HEK293 (cell line): ENCODE results near the gene HPSE2.

Experiments
- ZNF473 ChIP-seq: fragments of 450-650 bp; formaldehyde crosslinking; IDR thresholded peaks from 2 replicates; pipeline ENCODE4 v1.5.1; 2017; ENCODE audit warnings: missing biosample characterization, missing genetic modification characterization
- ZNF843 ChIP-seq: fragments of 450-650 bp; formaldehyde crosslinking; IDR thresholded peaks from 2 replicates; pipeline ENCODE4 v1.5.1; 2016; ENCODE audit warnings: missing biosample characterization, missing genetic modification characterization
- TF ChIP-seq, protein P1 (sequence below): fragments of 450-650 bp; formaldehyde crosslinking; IDR thresholded peaks from 2 replicates; pipeline ENCODE4 v1.5.1; 2017; ENCODE audit warnings: missing biosample characterization, mild to moderate bottlenecking, missing genetic modification characterization, moderate library complexity
- TF ChIP-seq, protein P2 (sequence below): fragments of 450-650 bp; formaldehyde crosslinking; IDR thresholded peaks from 2 replicates; pipeline ENCODE4 v1.5.1; 2016; ENCODE audit warnings: missing biosample characterization, missing genetic modification characterization

DNA sequence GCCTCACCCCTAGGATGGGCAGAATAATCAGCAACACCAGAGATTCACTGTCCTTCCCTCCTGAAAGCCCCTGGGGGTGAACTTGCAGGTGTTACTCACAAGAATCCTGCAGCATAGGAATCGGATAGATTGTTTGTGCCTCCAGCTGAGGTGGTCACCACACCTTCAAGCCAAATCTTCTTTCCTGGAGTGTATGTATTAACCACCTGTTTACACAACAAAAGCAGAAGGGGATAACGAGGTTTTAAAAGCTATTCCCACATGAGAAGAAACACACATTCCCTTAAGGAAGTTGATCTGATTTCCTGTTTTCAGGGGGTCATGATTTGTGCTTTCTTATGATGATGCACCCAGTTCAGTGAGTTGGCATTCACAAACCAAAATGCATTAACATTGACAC, 615.1 kb downstream of the HPSE2 start:
- TF ChIP-seq, protein P1, sequence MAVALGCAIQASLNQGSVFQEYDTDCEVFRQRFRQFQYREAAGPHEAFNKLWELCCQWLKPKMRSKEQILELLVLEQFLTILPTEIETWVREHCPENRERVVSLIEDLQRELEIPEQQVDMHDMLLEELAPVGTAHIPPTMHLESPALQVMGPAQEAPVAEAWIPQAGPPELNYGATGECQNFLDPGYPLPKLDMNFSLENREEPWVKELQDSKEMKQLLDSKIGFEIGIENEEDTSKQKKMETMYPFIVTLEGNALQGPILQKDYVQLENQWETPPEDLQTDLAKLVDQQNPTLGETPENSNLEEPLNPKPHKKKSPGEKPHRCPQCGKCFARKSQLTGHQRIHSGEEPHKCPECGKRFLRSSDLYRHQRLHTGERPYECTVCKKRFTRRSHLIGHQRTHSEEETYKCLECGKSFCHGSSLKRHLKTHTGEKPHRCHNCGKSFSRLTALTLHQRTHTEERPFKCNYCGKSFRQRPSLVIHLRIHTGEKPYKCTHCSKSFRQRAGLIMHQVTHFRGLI (tag by site-specific recombination), result no peak
- TF ChIP-seq, protein P2, sequence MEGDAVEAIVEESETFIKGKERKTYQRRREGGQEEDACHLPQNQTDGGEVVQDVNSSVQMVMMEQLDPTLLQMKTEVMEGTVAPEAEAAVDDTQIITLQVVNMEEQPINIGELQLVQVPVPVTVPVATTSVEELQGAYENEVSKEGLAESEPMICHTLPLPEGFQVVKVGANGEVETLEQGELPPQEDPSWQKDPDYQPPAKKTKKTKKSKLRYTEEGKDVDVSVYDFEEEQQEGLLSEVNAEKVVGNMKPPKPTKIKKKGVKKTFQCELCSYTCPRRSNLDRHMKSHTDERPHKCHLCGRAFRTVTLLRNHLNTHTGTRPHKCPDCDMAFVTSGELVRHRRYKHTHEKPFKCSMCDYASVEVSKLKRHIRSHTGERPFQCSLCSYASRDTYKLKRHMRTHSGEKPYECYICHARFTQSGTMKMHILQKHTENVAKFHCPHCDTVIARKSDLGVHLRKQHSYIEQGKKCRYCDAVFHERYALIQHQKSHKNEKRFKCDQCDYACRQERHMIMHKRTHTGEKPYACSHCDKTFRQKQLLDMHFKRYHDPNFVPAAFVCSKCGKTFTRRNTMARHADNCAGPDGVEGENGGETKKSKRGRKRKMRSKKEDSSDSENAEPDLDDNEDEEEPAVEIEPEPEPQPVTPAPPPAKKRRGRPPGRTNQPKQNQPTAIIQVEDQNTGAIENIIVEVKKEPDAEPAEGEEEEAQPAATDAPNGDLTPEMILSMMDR (tag by site-specific recombination), result no peak
- no peak for TF ChIP-seq ZNF843 (tag by site-specific recombination)
- TF ChIP-seq ZNF473 (tag by site-specific recombination), result no peak
